DOHH2 (cell line): ENCODE measurements around the gene AMIGO2.

Experiments
- H3F3A ChIP-seq: fragments of 200-600 bp; sonication (generic), shearing (Covaris generic); 2 replicates; pipeline ENCODE4 v1.6.0; 2016; ENCODE audit warnings: antibody characterized with exemption, mild to moderate bottlenecking; ENCODE audit not compliant: control insufficient read depth, insufficient read depth
- H3K27ac ChIP-seq: fragments of 200-600 bp; sonication (generic); 2 replicates; pipeline ENCODE4 v1.5.1; 2014; ENCODE audit warnings: low read depth, mild to moderate bottlenecking, low read length, moderate library complexity
- H3K27me3 ChIP-seq: fragments of 200-600 bp; sonication (generic); 2 replicates; pipeline ENCODE4 v1.6.1; 2014; ENCODE audit warnings: mild to moderate bottlenecking, low read length, mixed read lengths; ENCODE audit not compliant: control insufficient read depth
- H3K36me3 ChIP-seq: fragments of 200-600 bp; sonication (generic); 2 replicates; pipeline ENCODE4 v1.6.1; 2014; ENCODE audit warnings: mild to moderate bottlenecking, low read length, moderate library complexity, mixed read lengths; ENCODE audit not compliant: control insufficient read depth
- H3K4me1 ChIP-seq: fragments of 200-600 bp; sonication (generic); 2 replicates; pipeline ENCODE4 v1.6.1; 2014; ENCODE audit warnings: mild to moderate bottlenecking, low read length, mixed read lengths; ENCODE audit not compliant: control insufficient read depth
- H3K4me2 ChIP-seq: fragments of 200-600 bp; sonication (generic); 2 replicates; pipeline ENCODE4 v1.6.0; 2014; ENCODE audit warnings: mild to moderate bottlenecking, low read length, moderate library complexity
- H3K4me3 ChIP-seq: fragments of 200-600 bp; sonication (generic); 2 replicates; pipeline ENCODE4 v1.5.1; 2014; ENCODE audit warnings: mild to moderate bottlenecking, low read length, mixed read lengths
- H3K79me2 ChIP-seq: fragments of 200-600 bp; sonication (generic); 2 replicates; pipeline ENCODE4 v1.6.1; 2014; ENCODE audit warnings: mild to moderate bottlenecking, low read length, mixed read lengths; ENCODE audit not compliant: control insufficient read depth
- H3K9me2 ChIP-seq: fragments of 200-600 bp; sonication (generic); replicated peaks from 2 replicates; pipeline ENCODE4 v1.6.1; 2014; ENCODE audit warnings: mild to moderate bottlenecking, low read length, mixed read lengths; ENCODE audit not compliant: control insufficient read depth
- H3K9me3 ChIP-seq: fragments of 200-600 bp; sonication (generic); 2 replicates; pipeline ENCODE4 v1.6.1; 2014; ENCODE audit warnings: antibody characterized with exemption, low read length, mixed read lengths; ENCODE audit not compliant: control insufficient read depth, insufficient read depth
- H4K20me1 ChIP-seq: fragments of 200-600 bp; sonication (generic); 2 replicates; pipeline ENCODE4 v1.6.0; 2014; ENCODE audit warnings: low read depth, mild to moderate bottlenecking, antibody characterized with exemption, low read length, moderate library complexity; ENCODE audit not compliant: control insufficient read depth, insufficient read depth
- EZH2phosphoT487 ChIP-seq: fragments of 200-600 bp; sonication (generic); IDR thresholded peaks from 2 replicates; pipeline ENCODE4 v1.6.1; 2017; ENCODE audit warnings: borderline replicate concordance, mild to moderate bottlenecking, antibody characterized with exemption, low read length, moderate library complexity, mixed read lengths
- TF ChIP-seq, protein P1 (sequence below): fragments of 200-600 bp; sonication (generic); IDR thresholded peaks from one replicate; pipeline ENCODE4 v1.5.1; 2014; ENCODE audit warnings: antibody characterized with exemption, mild to moderate bottlenecking, low read depth, low read length; ENCODE audit not compliant: poor library complexity, severe bottlenecking

The AMIGO2 gene

DNA sequence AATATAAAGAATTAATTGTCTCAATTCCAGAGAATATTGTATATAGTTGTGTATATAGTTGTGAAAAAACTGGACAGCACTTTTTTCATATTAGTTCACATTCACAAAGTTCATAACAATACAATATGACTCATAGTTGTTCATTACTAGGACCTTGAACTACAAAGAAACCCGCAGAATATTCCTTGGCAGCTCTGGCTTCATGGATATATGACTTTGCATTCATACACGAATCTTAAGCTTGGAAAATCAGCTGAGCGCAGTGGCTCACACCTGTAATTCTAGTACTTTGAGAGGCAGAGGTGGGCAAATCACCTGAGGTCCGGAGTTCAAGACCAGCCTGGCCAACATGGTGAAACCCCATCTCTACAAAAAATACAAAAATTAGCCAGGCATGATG, 38.4 kb downstream of the AMIGO2 start:
- Histone ChIP-seq H3K9me2 (no peaks in the 10 kb centered on the region), H3K4me3 (no peak overlapping the region), H3K79me2 (no peaks in the 10 kb centered on the region), H3K9me3 (no peaks in the 10 kb centered on the region), H4K20me1 (no peaks in the 10 kb centered on the region), H3K4me1 (no peaks in the 10 kb centered on the region), H3F3A (no peaks in the 10 kb centered on the region), H3K4me2 (no peak overlapping the region), H3K27me3 (peaks cover 22% of the 10 kb centered on the region), H3K27ac (no peak overlapping the region), H3K36me3 (no peaks in the 10 kb centered on the region)
- no peak for TF ChIP-seq EZH2phosphoT487
- TF ChIP-seq, protein P1, sequence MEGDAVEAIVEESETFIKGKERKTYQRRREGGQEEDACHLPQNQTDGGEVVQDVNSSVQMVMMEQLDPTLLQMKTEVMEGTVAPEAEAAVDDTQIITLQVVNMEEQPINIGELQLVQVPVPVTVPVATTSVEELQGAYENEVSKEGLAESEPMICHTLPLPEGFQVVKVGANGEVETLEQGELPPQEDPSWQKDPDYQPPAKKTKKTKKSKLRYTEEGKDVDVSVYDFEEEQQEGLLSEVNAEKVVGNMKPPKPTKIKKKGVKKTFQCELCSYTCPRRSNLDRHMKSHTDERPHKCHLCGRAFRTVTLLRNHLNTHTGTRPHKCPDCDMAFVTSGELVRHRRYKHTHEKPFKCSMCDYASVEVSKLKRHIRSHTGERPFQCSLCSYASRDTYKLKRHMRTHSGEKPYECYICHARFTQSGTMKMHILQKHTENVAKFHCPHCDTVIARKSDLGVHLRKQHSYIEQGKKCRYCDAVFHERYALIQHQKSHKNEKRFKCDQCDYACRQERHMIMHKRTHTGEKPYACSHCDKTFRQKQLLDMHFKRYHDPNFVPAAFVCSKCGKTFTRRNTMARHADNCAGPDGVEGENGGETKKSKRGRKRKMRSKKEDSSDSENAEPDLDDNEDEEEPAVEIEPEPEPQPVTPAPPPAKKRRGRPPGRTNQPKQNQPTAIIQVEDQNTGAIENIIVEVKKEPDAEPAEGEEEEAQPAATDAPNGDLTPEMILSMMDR: no peak

GRCh38 chr12:47039756-47040155, 40.0 kb downstream of the AMIGO2 start:
- H4K20me1 ChIP-seq: no peaks in the 10 kb centered on the region
- no peaks in the 10 kb centered on the region for H3F3A ChIP-seq
- no peak for TF ChIP-seq EZH2phosphoT487
- TF ChIP-seq, protein P1: no peak
- H3K27ac ChIP-seq: no peak overlapping the region
- H3K27me3 ChIP-seq: peaks cover 22% of the 10 kb centered on the region
- no peaks in the 10 kb centered on the region for H3K79me2 ChIP-seq
- no peaks in the 10 kb centered on the region for H3K36me3 ChIP-seq
- no peaks in the 10 kb centered on the region for H3K9me2 ChIP-seq
- no peak overlapping the region for H3K4me3 ChIP-seq
- no peak overlapping the region for H3K4me2 ChIP-seq
- H3K4me1 ChIP-seq: no peaks in the 10 kb centered on the region
- no peaks in the 10 kb centered on the region for H3K9me3 ChIP-seq

DNA sequence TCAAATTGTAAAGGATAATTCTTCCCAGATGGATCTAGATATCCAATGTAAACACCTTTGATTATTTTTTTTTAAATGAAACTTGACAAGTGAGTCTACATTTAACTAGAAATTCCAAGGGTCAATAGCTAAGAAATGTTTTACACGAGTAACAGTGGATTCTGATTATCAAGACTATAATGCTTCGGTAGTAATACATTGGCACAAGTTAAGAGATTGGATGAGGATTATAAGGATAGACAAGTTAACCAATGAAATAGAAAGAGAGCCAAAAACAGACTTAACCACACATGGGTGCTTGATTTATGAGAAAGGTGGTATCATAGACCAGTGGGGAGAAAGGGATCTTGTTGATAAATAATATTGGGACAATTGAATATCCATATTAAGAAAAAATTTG, 40.7 kb downstream of the AMIGO2 start:
- Histone ChIP-seq H3K9me3 (no peaks in the 10 kb centered on the region), H3F3A (no peaks in the 10 kb centered on the region), H4K20me1 (no peaks in the 10 kb centered on the region), H3K36me3 (no peaks in the 10 kb centered on the region), H3K4me3 (no peak overlapping the region), H3K4me1 (no peaks in the 10 kb centered on the region), H3K79me2 (no peaks in the 10 kb centered on the region), H3K9me2 (no peaks in the 10 kb centered on the region), H3K27me3 (peaks cover 24% of the 10 kb centered on the region), H3K4me2 (no peak overlapping the region), H3K27ac (no peak overlapping the region)
- TF ChIP-seq, protein P1: no peak
- no peak for TF ChIP-seq EZH2phosphoT487
